K562 (cell line): Measurements from ENCODE around the gene ADM5. TPM values are rescaled to one million over a fixed set of nuclear protein-coding genes. Genes with fewer than 3 reads are reported as not detected.

Experiments
- ATAC-seq: fragments of 200-7000 bp; cut with Tn5 transposase; 3 replicates; pipeline ENCODE4 v1.9.1; 2020; ENCODE audit warnings: moderate library complexity
- BruUV-seq: library from RNA; stranded (reverse); fragments of 400-500 nt; replicated peaks from 2 replicates; lab custom pipeline; 2021; lab: Mats Ljungman, UMichigan
- CTCF ChIA-PET: fragments of 300-600 bp; formaldehyde crosslinking; extraction: SDS; loops from one replicate; lab custom pipeline; 2021; ENCODE audit warnings: low intra/inter-chr PET ratio; lab: Yijun Ruan, JAX
- POLR2A ChIA-PET: fragments of 300-600, 350-650 bp; sonication (Branson Sonifier 250); formaldehyde crosslinking; extraction: SDS; loops from one replicate; lab custom pipeline; 2021; ENCODE audit warnings: antibody characterized with exemption, inconsistent platforms; lab: Yijun Ruan, JAX
- DNase-seq, 4 experiments: peaks; one replicate each; pipeline versions ENCODE4 v3.0.0 to v3.0.0-alpha.2; 2011 to 2018; ENCODE audit warnings: low spot score in 3 of 4, mixed read lengths in 3 of 4; ENCODE audit errors: extremely low read depth in 1 of 4
- FAIRE-seq: peaks from 2 replicates; lab custom pipeline; 2011; peaks lifted over from hg19 to GRCh38; lab: Jason Lieb, UNC
- H2AFZ ChIP-seq: 2 replicates; pipeline ENCODE4 v1.6.0; 2011; ENCODE audit warnings: low read depth, low read length, control low read depth, inconsistent platforms
- H3K27ac ChIP-seq: fragments of 200-600 bp; 3 replicates; pipeline ENCODE4 v1.8.0; 2011; ENCODE audit warnings: low read depth, mild to moderate bottlenecking, control low read depth, inconsistent platforms, low read length, moderate library complexity, mixed read lengths; ENCODE audit errors: extremely low read depth
- H3K27me3 ChIP-seq, 2 experiments: fragments of 300-600 bp in 1 of 2; 2 replicates in 1 of 2; 3 replicates in 1 of 2; pipeline versions ENCODE4 v1.6.0 to v1.8.0; 2011; ENCODE audit warnings: inconsistent platforms in 2 of 2, low read length in 2 of 2, mild to moderate bottlenecking in 1 of 2, mixed read lengths in 1 of 2, moderate library complexity in 1 of 2; ENCODE audit not compliant: control insufficient read depth in 2 of 2, insufficient read depth in 2 of 2
- H3K36me3 ChIP-seq: fragments of 300-600 bp; 3 replicates; pipeline ENCODE4 v1.8.0; 2011; ENCODE audit warnings: mild to moderate bottlenecking, low read length, inconsistent platforms; ENCODE audit not compliant: control insufficient read depth, insufficient read depth
- H3K4me1 ChIP-seq, 2 experiments: fragments of 200-600 bp in 1 of 2; replicated peaks in 1 of 2; 2 replicates in 1 of 2; 3 replicates in 1 of 2; pipeline versions ENCODE4 v1.5.1 to v1.8.0; 2011; ENCODE audit warnings: inconsistent platforms in 2 of 2, low read length in 2 of 2, mild to moderate bottlenecking in 1 of 2, mixed read lengths in 1 of 2, moderate library complexity in 1 of 2; ENCODE audit not compliant: control insufficient read depth in 2 of 2, insufficient read depth in 2 of 2
- H3K4me2 ChIP-seq: 2 replicates; pipeline ENCODE4 v1.6.1; 2011; ENCODE audit warnings: low read length, control low read depth, inconsistent platforms, mixed read lengths; ENCODE audit not compliant: insufficient read depth
- H3K4me3 ChIP-seq: fragments of 200-600 bp; sonication (generic), shearing (Covaris generic); 2 replicates; pipeline ENCODE4 v1.5.1; 2016; ENCODE audit warnings: control low read depth, inconsistent platforms
- H3K79me2 ChIP-seq: fragments of 200-600 bp; 3 replicates; pipeline ENCODE4 v1.8.0; 2011; ENCODE audit warnings: low read length, inconsistent platforms; ENCODE audit not compliant: control insufficient read depth, insufficient read depth
- H3K9ac ChIP-seq, 2 experiments: 2 replicates each; pipeline versions ENCODE4 v1.6.0 to v1.6.1; 2011; ENCODE audit warnings: low read depth in 2 of 2, low read length in 2 of 2, control low read depth in 1 of 2, inconsistent platforms in 1 of 2, mild to moderate bottlenecking in 1 of 2, mixed read lengths in 1 of 2; ENCODE audit not compliant: insufficient read depth in 1 of 2
- H3K9me1 ChIP-seq: one replicate; pipeline ENCODE4 v1.6.0; 2011; ENCODE audit warnings: inconsistent platforms, mild to moderate bottlenecking, low read length, moderate library complexity; ENCODE audit not compliant: control insufficient read depth, insufficient read depth
- H3K9me3 ChIP-seq: replicated peaks from 2 replicates; pipeline ENCODE4 v1.5.1; 2011; ENCODE audit warnings: low read depth, low read length, inconsistent platforms; ENCODE audit not compliant: control insufficient read depth, insufficient read depth
- H4K20me1 ChIP-seq: replicated peaks from 2 replicates; pipeline ENCODE4 v1.6.1; 2011; ENCODE audit warnings: low read length, inconsistent platforms, mixed read lengths; ENCODE audit not compliant: control insufficient read depth, insufficient read depth
- CCNT2 ChIP-seq: IDR thresholded peaks from 2 replicates; pipeline ENCODE4 v1.6.1; 2011; ENCODE audit warnings: borderline replicate concordance, low read depth, mild to moderate bottlenecking, moderate library complexity, mixed read lengths, low read length; ENCODE audit not compliant: insufficient read length; ENCODE audit errors: extremely low read depth
- DACH1 ChIP-seq: fragments of 450-650 bp; IDR thresholded peaks from 2 replicates; pipeline ENCODE4 v1.6.1; 2018; ENCODE audit not compliant: partially characterized antibody
- DMBX1 ChIP-seq: fragments of 250-450 bp; sonication (Bioruptor Pico); IDR thresholded peaks from 2 replicates; pipeline ENCODE4 v1.8.0; 2022; ENCODE audit warnings: inconsistent platforms, mild to moderate bottlenecking, moderate library complexity, borderline replicate concordance
- GTF2A2 ChIP-seq: IDR thresholded peaks from 2 replicates; pipeline ENCODE4 v1.6.1; 2016; ENCODE audit warnings: mild to moderate bottlenecking, missing genetic modification characterization, missing compliant biosample characterization
- HLTF ChIP-seq: fragments of 450-650 bp; IDR thresholded peaks from 2 replicates; pipeline ENCODE4 v1.6.1; 2016
- KHSRP ChIP-seq: fragments of 450-650 bp; IDR thresholded peaks from 2 replicates; pipeline ENCODE4 v1.6.1; 2017
- MBD2 ChIP-seq: sonication (generic); IDR thresholded peaks from 2 replicates; pipeline ENCODE4 v1.6.1; 2016; ENCODE audit warnings: low read depth, borderline replicate concordance
- MTA3 ChIP-seq: fragments of 450-650 bp; formaldehyde crosslinking; IDR thresholded peaks from 2 replicates; pipeline ENCODE4 v1.6.1; 2017; ENCODE audit warnings: mild to moderate bottlenecking, borderline replicate concordance
- POLR2A ChIP-seq: fragments of 450-650 bp; conservative IDR thresholded peaks from 2 replicates; pipeline ENCODE4 v1.6.1; 2016
- RB1 ChIP-seq: fragments of 450-650 bp; IDR thresholded peaks from 2 replicates; pipeline ENCODE4 v1.6.1; 2017; ENCODE audit warnings: low read depth, mild to moderate bottlenecking
- TCF7 ChIP-seq: sonication (generic); IDR thresholded peaks from 2 replicates; pipeline ENCODE4 v1.6.1; 2016; ENCODE audit warnings: antibody characterized with exemption, borderline replicate concordance
- ZNF165 ChIP-seq: fragments of 250-450 bp; sonication (Bioruptor Pico); IDR thresholded peaks from 2 replicates; pipeline ENCODE4 v1.4.0; 2020; ENCODE audit warnings: borderline replicate concordance
- ZNF311 ChIP-seq: fragments of 250-450 bp; sonication (Bioruptor Pico); IDR thresholded peaks from 2 replicates; pipeline ENCODE4 v1.4.0; 2020; ENCODE audit warnings: mild to moderate bottlenecking, moderate library complexity
- WGBS: fragments of 100-300 bp; shearing (Covaris generic); methylation state at CpG from one replicate; pipeline ENCODE4 v1.1.6; 2016; ENCODE audit warnings: low coverage, mixed read lengths; ENCODE audit not compliant: insufficient coverage; ENCODE audit errors: missing lambda C conversion rate; 5-methylcytosine and 5-hydroxymethylcytosine counted together
- in situ Hi-C: fragments of 300-500 bp; cut with MboI; formaldehyde crosslinking; loops from 4 replicates; pipeline ENCODE4 v1.15.0; 2018; ENCODE audit warnings: inconsistent platforms, mixed read lengths
- intact Hi-C: fragments of 100-400 bp; cut with micrococcal nuclease; formaldehyde crosslinking; loops from 2 replicates; pipeline ENCODE4 v1.14.2; 2022
- polyA plus RNA-seq, 8 experiments: library from polyadenylated mRNA; depleted of rRNA in 4 of 8; stranded (reverse) in 5 of 8; unstranded in 3 of 8; fragments of >200 nt; fragmentation: Nextera tagmentation in 2 of 8; fragmentation: Illumina TruSeq in 1 of 8; extraction: Ambion mirVana in 2 of 8; extraction: Trizol in 1 of 8; gene quantifications; 2 replicates each; pipeline versions ENCODE4 v1.2.1 to v1.2.3, GENCODE V29; 2011 to 2014; ENCODE audit warnings: inconsistent platforms in 1 of 8, missing spikeins in 1 of 8
- total RNA-seq, 7 experiments: library from RNA; depleted of rRNA in 6 of 7; stranded (reverse); fragments of >200 nt in 6 of 7; fragmentation: Illumina TruSeq in 2 of 7; extraction: Trizol in 2 of 7; gene quantifications; 2 replicates each; pipeline versions ENCODE4 v1.2.1 to v1.2.3, GENCODE V29; 2011 to 2021; ENCODE audit warnings: low replicate concordance in 1 of 7
- TF ChIP-seq, protein P1 (sequence below): fragments of 450-650 bp; formaldehyde crosslinking; IDR thresholded peaks from 2 replicates; pipeline ENCODE4 v1.4.0; 2020; ENCODE audit warnings: mild to moderate bottlenecking, moderate library complexity
- TF ChIP-seq, protein P2 (sequence below), 2 experiments: fragments of 450-650 bp; IDR thresholded peaks; 2 replicates each; pipeline ENCODE4 v1.6.1; 2016
- TF ChIP-seq, protein P3 (sequence below): fragments of 450-650 bp; IDR thresholded peaks from 2 replicates; pipeline ENCODE4 v1.6.1; 2016; ENCODE audit warnings: low read depth, mild to moderate bottlenecking, moderate library complexity
- TF ChIP-seq, protein P4 (sequence below): fragments of 450-650 bp; IDR thresholded peaks from 2 replicates; pipeline ENCODE4 v1.6.1; 2016; ENCODE audit warnings: missing biosample characterization, missing genetic modification characterization
- TF ChIP-seq, protein P5 (sequence below): fragments of 250-450 bp; sonication (Bioruptor Pico); IDR thresholded peaks from 2 replicates; pipeline ENCODE4 v1.9.0; 2021; ENCODE audit warnings: mild to moderate bottlenecking

The ADM5 gene
- total and polyA plus RNA-seq, 9 of the 15 experiments (the other 6 are each of a cell fraction or from before 2014, with no cell fraction given): 0.13 to 8.4 (median 2.0) TPM; not detected in 1

DNA sequence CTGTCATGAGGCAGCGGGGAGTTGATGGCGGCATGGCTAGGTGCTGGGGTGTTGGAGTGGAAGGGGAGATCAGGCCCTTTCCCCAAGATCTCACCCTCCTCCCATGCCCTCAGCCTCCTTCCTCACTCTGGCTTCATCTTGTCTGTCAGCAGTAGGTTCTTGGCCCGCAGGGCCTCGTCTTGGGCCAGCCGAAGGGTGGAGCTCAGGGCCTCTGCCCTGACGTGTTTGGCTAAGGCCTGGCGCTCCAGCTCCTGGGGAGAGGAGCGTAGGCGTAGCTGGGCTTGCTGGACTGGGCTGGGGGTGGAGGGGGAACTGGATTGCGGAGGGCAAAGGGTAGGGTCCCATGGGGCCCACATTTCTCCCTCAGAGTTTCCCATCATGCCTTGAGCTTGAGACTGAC lies 50.5 kb downstream of the ADM5 start:
- H3K9me1 ChIP-seq: no peaks in the 10 kb centered on the region
- 85% methylated on average over 10 of the region's 10 CpGs for WGBS
- intact Hi-C loops: no loop called here
- BruUV-seq: no TSS peak
- no peak overlapping the region for H3K4me2 ChIP-seq
- no peak overlapping the region for H3K27ac ChIP-seq
- no peaks in the 10 kb centered on the region for H3K79me2 ChIP-seq
- no peaks in the 10 kb centered on the region; the same call in none of the 2 replicates for H3K9me3 ChIP-seq
- TF ChIP-seq, protein P1, sequence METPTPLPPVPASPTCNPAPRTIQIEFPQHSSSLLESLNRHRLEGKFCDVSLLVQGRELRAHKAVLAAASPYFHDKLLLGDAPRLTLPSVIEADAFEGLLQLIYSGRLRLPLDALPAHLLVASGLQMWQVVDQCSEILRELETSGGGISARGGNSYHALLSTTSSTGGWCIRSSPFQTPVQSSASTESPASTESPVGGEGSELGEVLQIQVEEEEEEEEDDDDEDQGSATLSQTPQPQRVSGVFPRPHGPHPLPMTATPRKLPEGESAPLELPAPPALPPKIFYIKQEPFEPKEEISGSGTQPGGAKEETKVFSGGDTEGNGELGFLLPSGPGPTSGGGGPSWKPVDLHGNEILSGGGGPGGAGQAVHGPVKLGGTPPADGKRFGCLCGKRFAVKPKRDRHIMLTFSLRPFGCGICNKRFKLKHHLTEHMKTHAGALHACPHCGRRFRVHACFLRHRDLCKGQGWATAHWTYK (CRISPR knock-in tag): no peak
- TF ChIP-seq POLR2A: no peak
- no peak for TF ChIP-seq ZNF311 (CRISPR knock-in tag)
- TF ChIP-seq KHSRP: no peak
- TF ChIP-seq ZNF165: no peak
- TF ChIP-seq CCNT2: no peak
- no peak for TF ChIP-seq GTF2A2 (tag)
- TF ChIP-seq, protein P2, sequence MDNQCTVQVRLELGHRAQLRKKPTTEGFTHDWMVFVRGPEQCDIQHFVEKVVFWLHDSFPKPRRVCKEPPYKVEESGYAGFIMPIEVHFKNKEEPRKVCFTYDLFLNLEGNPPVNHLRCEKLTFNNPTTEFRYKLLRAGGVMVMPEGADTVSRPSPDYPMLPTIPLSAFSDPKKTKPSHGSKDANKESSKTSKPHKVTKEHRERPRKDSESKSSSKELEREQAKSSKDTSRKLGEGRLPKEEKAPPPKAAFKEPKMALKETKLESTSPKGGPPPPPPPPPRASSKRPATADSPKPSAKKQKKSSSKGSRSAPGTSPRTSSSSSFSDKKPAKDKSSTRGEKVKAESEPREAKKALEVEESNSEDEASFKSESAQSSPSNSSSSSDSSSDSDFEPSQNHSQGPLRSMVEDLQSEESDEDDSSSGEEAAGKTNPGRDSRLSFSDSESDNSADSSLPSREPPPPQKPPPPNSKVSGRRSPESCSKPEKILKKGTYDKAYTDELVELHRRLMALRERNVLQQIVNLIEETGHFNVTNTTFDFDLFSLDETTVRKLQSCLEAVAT (IDR thresholded peaks at IDR 0.05): no peak
- TF ChIP-seq MTA3: no peak
- TF ChIP-seq HLTF: no peak
- TF ChIP-seq, protein P3, sequence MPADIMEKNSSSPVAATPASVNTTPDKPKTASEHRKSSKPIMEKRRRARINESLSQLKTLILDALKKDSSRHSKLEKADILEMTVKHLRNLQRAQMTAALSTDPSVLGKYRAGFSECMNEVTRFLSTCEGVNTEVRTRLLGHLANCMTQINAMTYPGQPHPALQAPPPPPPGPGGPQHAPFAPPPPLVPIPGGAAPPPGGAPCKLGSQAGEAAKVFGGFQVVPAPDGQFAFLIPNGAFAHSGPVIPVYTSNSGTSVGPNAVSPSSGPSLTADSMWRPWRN: no peak
- no peak for TF ChIP-seq DMBX1 (CRISPR knock-in tag)
- TF ChIP-seq, protein P4, sequence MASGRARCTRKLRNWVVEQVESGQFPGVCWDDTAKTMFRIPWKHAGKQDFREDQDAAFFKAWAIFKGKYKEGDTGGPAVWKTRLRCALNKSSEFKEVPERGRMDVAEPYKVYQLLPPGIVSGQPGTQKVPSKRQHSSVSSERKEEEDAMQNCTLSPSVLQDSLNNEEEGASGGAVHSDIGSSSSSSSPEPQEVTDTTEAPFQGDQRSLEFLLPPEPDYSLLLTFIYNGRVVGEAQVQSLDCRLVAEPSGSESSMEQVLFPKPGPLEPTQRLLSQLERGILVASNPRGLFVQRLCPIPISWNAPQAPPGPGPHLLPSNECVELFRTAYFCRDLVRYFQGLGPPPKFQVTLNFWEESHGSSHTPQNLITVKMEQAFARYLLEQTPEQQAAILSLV (tag): no peak
- TF ChIP-seq DACH1: no peak
- TF ChIP-seq MBD2: no peak
- TF ChIP-seq, protein P5, sequence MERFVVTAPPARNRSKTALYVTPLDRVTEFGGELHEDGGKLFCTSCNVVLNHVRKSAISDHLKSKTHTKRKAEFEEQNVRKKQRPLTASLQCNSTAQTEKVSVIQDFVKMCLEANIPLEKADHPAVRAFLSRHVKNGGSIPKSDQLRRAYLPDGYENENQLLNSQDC (CRISPR knock-in tag): no peak
- TF ChIP-seq RB1: no peak
- TF ChIP-seq TCF7: no peak
- no peak for DNase-seq
- in situ Hi-C loops: no loop called here
- POLR2A ChIA-PET: no interaction called here
- H2AFZ ChIP-seq: no peak overlapping the region
- CTCF ChIA-PET: no interaction called here
- peaks cover 0 to 10% of the 10 kb centered on the region in 2 experiments; a peak in 3 of 5 replicates for H3K4me1 ChIP-seq
- H3K9ac ChIP-seq: no peak overlapping the region
- peak; percentile 11 for FAIRE-seq
- no peaks in the 10 kb centered on the region for H3K27me3 ChIP-seq
- ATAC-seq: no peak
- H3K36me3 ChIP-seq: no peaks in the 10 kb centered on the region
- no peak overlapping the region for H3K4me3 ChIP-seq
- H4K20me1 ChIP-seq: no peaks in the 10 kb centered on the region
